Liver (tissue), 9 donors: ENCODE measurements around the gene COL27A1. TPM values are rescaled to one million over a fixed set of nuclear protein-coding genes. Genes with fewer than 3 reads are reported as not detected.

Experiments used
- DNase-seq: peaks from one replicate; pipeline ENCODE4 v3.0.0-alpha.2; 2017; ENCODE audit warnings: low spot score
- H3K27ac ChIP-seq, 2 donors: one replicate each; pipeline ENCODE4 v1.7.0; 2013; ENCODE audit warnings: inconsistent platforms in 2 of 2, low read length in 2 of 2, control low read depth in 1 of 2, low read depth in 1 of 2, mild to moderate bottlenecking in 1 of 2
- H3K27me3 ChIP-seq, 4 donors: one replicate each; pipeline versions ENCODE4 v1.6.1 to v1.7.0; 2013; ENCODE audit warnings: low read length in 3 of 4, inconsistent platforms in 1 of 4, mild to moderate bottlenecking in 1 of 4, moderate library complexity in 1 of 4; ENCODE audit not compliant: control insufficient read depth in 4 of 4, insufficient read depth in 4 of 4
- H3K36me3 ChIP-seq, 4 donors: one replicate each; pipeline versions ENCODE4 v1.6.1 to v1.7.0; 2013; ENCODE audit warnings: low read length in 3 of 4, mild to moderate bottlenecking in 3 of 4, low read depth in 1 of 4, moderate library complexity in 1 of 4; ENCODE audit not compliant: control insufficient read depth in 4 of 4, insufficient read depth in 3 of 4
- H3K4me1 ChIP-seq, 4 donors: one replicate each; pipeline versions ENCODE4 v1.6.1 to v1.7.0; 2013; ENCODE audit warnings: low read length in 3 of 4, mild to moderate bottlenecking in 3 of 4, moderate library complexity in 1 of 4; ENCODE audit not compliant: control insufficient read depth in 4 of 4, insufficient read depth in 4 of 4
- H3K4me3 ChIP-seq, 3 donors: one replicate each; pipeline versions ENCODE4 v1.6.1 to v1.7.0; 2013; ENCODE audit warnings: low read length in 3 of 3, control low read depth in 1 of 3, low read depth in 1 of 3, mild to moderate bottlenecking in 1 of 3
- H3K9ac ChIP-seq, 2 donors: one replicate each; pipeline ENCODE4 v1.7.0; 2013; ENCODE audit warnings: low read length in 2 of 2, mild to moderate bottlenecking in 2 of 2, moderate library complexity in 2 of 2, control low read depth in 1 of 2, low read depth in 1 of 2
- H3K9me3 ChIP-seq, 4 donors: one replicate each; pipeline versions ENCODE4 v1.6.1 to v1.7.0; 2013; ENCODE audit warnings: low read length in 3 of 4; ENCODE audit not compliant: control insufficient read depth in 4 of 4
- EGR1 ChIP-seq, 2 donors: IDR thresholded peaks; 2 replicates each; pipeline ENCODE4 v1.6.1; 2016 to 2018; ENCODE audit warnings: antibody characterized with exemption in 2 of 2, low read depth in 2 of 2
- FOXA1 ChIP-seq: IDR thresholded peaks from 2 replicates; pipeline ENCODE4 v1.6.1; 2016; ENCODE audit warnings: antibody characterized with exemption
- FOXA2 ChIP-seq: IDR thresholded peaks from 2 replicates; pipeline ENCODE4 v1.6.1; 2016; ENCODE audit warnings: antibody characterized with exemption
- HNF4A ChIP-seq, 2 donors: conservative IDR thresholded peaks; 2 replicates each; pipeline ENCODE4 v1.6.1; 2016; ENCODE audit warnings: antibody characterized with exemption in 2 of 2, mild to moderate bottlenecking in 2 of 2
- HNF4G ChIP-seq: IDR thresholded peaks from 2 replicates; pipeline ENCODE4 v1.6.1; 2016; ENCODE audit warnings: antibody characterized with exemption
- JUND ChIP-seq, 2 donors: IDR thresholded peaks; 2 replicates each; pipeline ENCODE4 v1.6.1; 2016; ENCODE audit warnings: antibody characterized with exemption in 2 of 2
- NR2F2 ChIP-seq: IDR thresholded peaks from 2 replicates; pipeline ENCODE4 v1.6.1; 2016; ENCODE audit warnings: antibody characterized with exemption
- RAD21 ChIP-seq, 2 donors: IDR thresholded peaks; 2 replicates each; pipeline ENCODE4 v1.6.1; 2016; ENCODE audit warnings: antibody characterized with exemption in 2 of 2, mild to moderate bottlenecking in 2 of 2
- RXRA ChIP-seq, 2 donors: IDR thresholded peaks; 2 replicates each; pipeline ENCODE4 v1.6.1; 2017 to 2018; ENCODE audit warnings: antibody characterized with exemption in 2 of 2, mild to moderate bottlenecking in 1 of 2
- SP1 ChIP-seq: IDR thresholded peaks from 2 replicates; pipeline ENCODE4 v1.6.1; 2018; ENCODE audit warnings: antibody characterized with exemption, mild to moderate bottlenecking
- TAF1 ChIP-seq: conservative IDR thresholded peaks from 2 replicates; pipeline ENCODE4 v1.6.1; 2016; ENCODE audit warnings: antibody characterized with exemption, mild to moderate bottlenecking
- YY1 ChIP-seq: IDR thresholded peaks from 2 replicates; pipeline ENCODE4 v1.6.1; 2016; ENCODE audit warnings: antibody characterized with exemption, mild to moderate bottlenecking
- WGBS: extraction: QIAGEN DNeasy Blood & Tissue Kit; methylation state at CpG from one replicate; pipeline ENCODE4 v1.1.7; 2013; 5-methylcytosine and 5-hydroxymethylcytosine counted together
- polyA plus RNA-seq, 2 donors: library from polyadenylated mRNA; stranded (reverse) in 1 of 2; unstranded in 1 of 2; fragments of 200-250 nt in 1 of 2; fragments of >200 nt in 1 of 2; fragmentation: Nextera tagmentation in 1 of 2; extraction: Ambion mirVana in 1 of 2; gene quantifications; one replicate each; pipeline versions ENCODE4 v1.2.1 to v1.2.3, GENCODE V29; 2013 to 2015
- total RNA-seq, 2 donors: library from RNA; depleted of rRNA; stranded (reverse); fragments of >200 nt; gene quantifications; one replicate each; pipeline ENCODE4 v1.2.3, GENCODE V29; 2014
- TF ChIP-seq, protein P1 (sequence below): IDR thresholded peaks from 2 replicates; pipeline ENCODE4 v1.6.1; 2016; ENCODE audit warnings: antibody characterized with exemption
- TF ChIP-seq, protein P2 (sequence below): IDR thresholded peaks from 2 replicates; pipeline ENCODE4 v1.6.1; 2016; ENCODE audit warnings: antibody characterized with exemption
- TF ChIP-seq, protein P3 (sequence below): IDR thresholded peaks from 2 replicates; pipeline ENCODE4 v1.6.1; 2016; ENCODE audit warnings: antibody characterized with exemption
- TF ChIP-seq, protein P4 (sequence below): IDR thresholded peaks from 2 replicates; pipeline ENCODE4 v1.6.1; 2016; ENCODE audit warnings: antibody characterized with exemption, mild to moderate bottlenecking
- donor health status: healthy.
- donor health status: healthy.
- donor health status: healthy.
- donor health status: healthy.
- donor health status: healthy.

The COL27A1 gene
- total and polyA plus RNA-seq, 4 donors: 7.0 to 20.4 (median 12.0) TPM

DNA sequence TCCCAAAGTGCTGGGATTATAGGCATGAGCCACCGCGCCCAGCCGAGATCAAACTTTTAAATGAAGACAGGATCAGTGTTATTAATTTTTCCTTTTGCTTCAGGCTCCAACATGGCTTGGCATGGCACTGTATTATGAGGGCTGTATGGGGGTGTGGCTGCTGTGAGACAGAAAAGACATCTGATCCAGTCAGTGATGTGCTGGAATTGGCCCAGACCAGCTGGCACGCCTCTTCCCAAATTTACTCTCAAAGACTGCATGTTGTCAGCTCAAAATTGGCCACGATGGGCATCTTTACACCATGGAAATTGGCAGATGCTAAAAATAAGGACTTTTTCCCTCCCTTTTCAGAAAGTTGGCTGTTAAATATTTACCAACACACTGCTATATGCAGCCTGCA lies 12.1 kb upstream of the COL27A1 start:
- H3K4me3 ChIP-seq: no peak overlapping the region
- H3K27ac ChIP-seq: no peak overlapping the region
- H3K4me1 ChIP-seq: peaks cover 2 to 12% (median 7%) of the 10 kb centered on the region in 4 donors
- WGBS: 97% methylated on average over 5 of the region's 5 CpGs
- DNase-seq: no peak
- H3K9me3 ChIP-seq: no peaks in the 10 kb centered on the region
- H3K9ac ChIP-seq: no peak overlapping the region
- no peak for TF ChIP-seq RXRA (IDR thresholded peaks at IDR 0.05)
- TF ChIP-seq HNF4G: no peak
- TF ChIP-seq RAD21 (IDR thresholded peaks at IDR 0.05): no peak
- no peak for TF ChIP-seq YY1
- no peak for TF ChIP-seq HNF4A (conservative IDR thresholded peaks at IDR 0.05)
- TF ChIP-seq, protein P1, sequence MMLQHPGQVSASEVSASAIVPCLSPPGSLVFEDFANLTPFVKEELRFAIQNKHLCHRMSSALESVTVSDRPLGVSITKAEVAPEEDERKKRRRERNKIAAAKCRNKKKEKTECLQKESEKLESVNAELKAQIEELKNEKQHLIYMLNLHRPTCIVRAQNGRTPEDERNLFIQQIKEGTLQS: no peak
- TF ChIP-seq NR2F2: no peak
- TF ChIP-seq SP1: no peak
- TF ChIP-seq EGR1 (IDR thresholded peaks at IDR 0.05; ENCODE audit: low read depth in 2 of 2): no peak
- TF ChIP-seq FOXA2: no peak
- no peak for TF ChIP-seq JUND (IDR thresholded peaks at IDR 0.05)
- TF ChIP-seq, protein P2, sequence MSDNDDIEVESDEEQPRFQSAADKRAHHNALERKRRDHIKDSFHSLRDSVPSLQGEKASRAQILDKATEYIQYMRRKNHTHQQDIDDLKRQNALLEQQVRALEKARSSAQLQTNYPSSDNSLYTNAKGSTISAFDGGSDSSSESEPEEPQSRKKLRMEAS: no peak
- TF ChIP-seq, protein P3, sequence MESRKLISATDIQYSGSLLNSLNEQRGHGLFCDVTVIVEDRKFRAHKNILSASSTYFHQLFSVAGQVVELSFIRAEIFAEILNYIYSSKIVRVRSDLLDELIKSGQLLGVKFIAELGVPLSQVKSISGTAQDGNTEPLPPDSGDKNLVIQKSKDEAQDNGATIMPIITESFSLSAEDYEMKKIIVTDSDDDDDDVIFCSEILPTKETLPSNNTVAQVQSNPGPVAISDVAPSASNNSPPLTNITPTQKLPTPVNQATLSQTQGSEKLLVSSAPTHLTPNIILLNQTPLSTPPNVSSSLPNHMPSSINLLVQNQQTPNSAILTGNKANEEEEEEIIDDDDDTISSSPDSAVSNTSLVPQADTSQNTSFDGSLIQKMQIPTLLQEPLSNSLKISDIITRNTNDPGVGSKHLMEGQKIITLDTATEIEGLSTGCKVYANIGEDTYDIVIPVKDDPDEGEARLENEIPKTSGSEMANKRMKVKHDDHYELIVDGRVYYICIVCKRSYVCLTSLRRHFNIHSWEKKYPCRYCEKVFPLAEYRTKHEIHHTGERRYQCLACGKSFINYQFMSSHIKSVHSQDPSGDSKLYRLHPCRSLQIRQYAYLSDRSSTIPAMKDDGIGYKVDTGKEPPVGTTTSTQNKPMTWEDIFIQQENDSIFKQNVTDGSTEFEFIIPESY: no peak
- TF ChIP-seq TAF1: no peak
- no peaks in the 10 kb centered on the region for H3K36me3 ChIP-seq
- no peaks in the 10 kb centered on the region for H3K27me3 ChIP-seq

DNA sequence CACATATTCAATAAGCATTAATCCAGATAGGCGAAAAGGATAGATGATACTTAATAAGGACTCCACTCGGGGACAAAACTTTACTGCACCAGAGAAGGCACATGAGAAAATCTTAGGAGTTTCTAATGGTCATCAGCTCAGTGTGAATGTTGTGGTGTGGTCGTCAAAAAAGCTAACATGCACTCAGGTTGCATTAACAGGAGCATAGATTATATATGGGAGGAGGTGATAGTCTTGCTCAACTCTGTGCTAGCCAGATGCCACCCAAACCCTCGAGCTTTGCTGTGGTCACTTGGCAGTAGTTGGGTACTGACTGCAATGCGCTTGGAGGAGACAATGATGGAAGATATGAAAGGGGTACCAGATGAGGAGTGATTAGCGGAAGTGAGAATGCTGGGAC lies 8.6 kb upstream of the COL27A1 start:
- Histone ChIP-seq H3K27ac (no peak overlapping the region), H3K9ac (no peak overlapping the region), H3K4me3 (no peak overlapping the region), H3K4me1 (peaks cover under 1 to 9% (median 5%) of the 10 kb centered on the region in 4 donors), H3K36me3 (no peaks in the 10 kb centered on the region), H3K27me3 (no peaks in the 10 kb centered on the region), H3K9me3 (no peaks in the 10 kb centered on the region)
- TF ChIP-seq, protein P3: no peak
- TF ChIP-seq FOXA1: no peak
- TF ChIP-seq JUND (IDR thresholded peaks at IDR 0.05): no peak
- TF ChIP-seq, protein P4, sequence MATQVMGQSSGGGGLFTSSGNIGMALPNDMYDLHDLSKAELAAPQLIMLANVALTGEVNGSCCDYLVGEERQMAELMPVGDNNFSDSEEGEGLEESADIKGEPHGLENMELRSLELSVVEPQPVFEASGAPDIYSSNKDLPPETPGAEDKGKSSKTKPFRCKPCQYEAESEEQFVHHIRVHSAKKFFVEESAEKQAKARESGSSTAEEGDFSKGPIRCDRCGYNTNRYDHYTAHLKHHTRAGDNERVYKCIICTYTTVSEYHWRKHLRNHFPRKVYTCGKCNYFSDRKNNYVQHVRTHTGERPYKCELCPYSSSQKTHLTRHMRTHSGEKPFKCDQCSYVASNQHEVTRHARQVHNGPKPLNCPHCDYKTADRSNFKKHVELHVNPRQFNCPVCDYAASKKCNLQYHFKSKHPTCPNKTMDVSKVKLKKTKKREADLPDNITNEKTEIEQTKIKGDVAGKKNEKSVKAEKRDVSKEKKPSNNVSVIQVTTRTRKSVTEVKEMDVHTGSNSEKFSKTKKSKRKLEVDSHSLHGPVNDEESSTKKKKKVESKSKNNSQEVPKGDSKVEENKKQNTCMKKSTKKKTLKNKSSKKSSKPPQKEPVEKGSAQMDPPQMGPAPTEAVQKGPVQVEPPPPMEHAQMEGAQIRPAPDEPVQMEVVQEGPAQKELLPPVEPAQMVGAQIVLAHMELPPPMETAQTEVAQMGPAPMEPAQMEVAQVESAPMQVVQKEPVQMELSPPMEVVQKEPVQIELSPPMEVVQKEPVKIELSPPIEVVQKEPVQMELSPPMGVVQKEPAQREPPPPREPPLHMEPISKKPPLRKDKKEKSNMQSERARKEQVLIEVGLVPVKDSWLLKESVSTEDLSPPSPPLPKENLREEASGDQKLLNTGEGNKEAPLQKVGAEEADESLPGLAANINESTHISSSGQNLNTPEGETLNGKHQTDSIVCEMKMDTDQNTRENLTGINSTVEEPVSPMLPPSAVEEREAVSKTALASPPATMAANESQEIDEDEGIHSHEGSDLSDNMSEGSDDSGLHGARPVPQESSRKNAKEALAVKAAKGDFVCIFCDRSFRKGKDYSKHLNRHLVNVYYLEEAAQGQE: no peak
- TF ChIP-seq, protein P1: no peak
- TF ChIP-seq RXRA (IDR thresholded peaks at IDR 0.05): no peak
- TF ChIP-seq HNF4A (conservative IDR thresholded peaks at IDR 0.05): no peak
- no peak for TF ChIP-seq FOXA2
- no peak for TF ChIP-seq HNF4G
- no peak for TF ChIP-seq NR2F2
- TF ChIP-seq SP1: no peak
- TF ChIP-seq, protein P2: no peak
- DNase-seq: no peak
- 88% methylated on average over 6 of the region's 6 CpGs for WGBS
